RWPE1 (cell line): ENCODE results near the gene MYO9B.

Experiments
- CTCF ChIA-PET: fragments of 350-600 bp; sonication (Branson Sonifier 250); formaldehyde crosslinking; extraction: SDS; loops from one replicate; lab custom pipeline; 2021; lab: Yijun Ruan, JAX
- POLR2A ChIA-PET: fragments of 400-600 bp; formaldehyde crosslinking; extraction: SDS; loops from one replicate; lab custom pipeline; 2020; ENCODE audit warnings: antibody characterized with exemption; ENCODE audit not compliant: low non-redundant PET; lab: Yijun Ruan, JAX
- DNase-seq: peaks from one replicate; pipeline ENCODE4 v3.0.0; 2012; ENCODE audit warnings: low spot score
- H3K27ac ChIP-seq: fragments of 450-650 bp; 2 replicates; pipeline ENCODE4 v1.5.1; 2017
- CTCF ChIP-seq: fragments of 450-650 bp; conservative IDR thresholded peaks from 2 replicates; pipeline ENCODE4 v1.5.1; 2017; ENCODE audit warnings: low read depth, mild to moderate bottlenecking

Gene MYO9B

DNA sequence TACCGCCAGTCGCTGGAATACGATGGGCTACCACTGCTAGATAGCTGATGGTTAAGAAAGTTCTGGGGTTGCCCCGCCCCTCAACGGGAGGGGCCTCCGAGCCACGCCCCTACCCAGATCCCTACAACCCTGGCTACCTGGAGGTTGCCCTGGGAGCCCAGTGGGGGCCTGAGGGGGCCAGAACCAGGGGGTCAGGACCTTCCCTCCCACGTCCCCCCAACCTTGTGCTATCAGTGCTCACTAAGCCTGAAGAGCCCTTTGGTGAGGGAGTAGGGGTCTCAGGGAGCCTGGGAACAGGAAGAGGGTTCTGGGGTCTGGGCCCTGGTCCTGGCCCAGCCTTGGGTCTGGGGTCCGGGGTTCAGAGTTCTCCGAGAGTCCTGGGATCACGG, 159.3 kb downstream of the MYO9B start:
- CTCF ChIA-PET = interaction anchor here (1.0 to 2.1 kb wide), 3 partner anchors 8 to 155 kb away, joined by 4 to 12 read pairs (median 4); no protein-coding TSS in a partner anchor
- peak; percentile 77 for DNase-seq

GRCh38 chr19:17235300-17235970, 159.9 kb downstream of the MYO9B start:
- peak; percentile 34 for DNase-seq
- peak; percentile 76 for TF ChIP-seq CTCF
- peak overlapping the region; percentile 94 for H3K27ac ChIP-seq
- ChIA-PET POLR2A (interaction anchor here (0.9 to 1.2 kb wide), 2 partner anchors 9 kb away, joined by 3 to 4 read pairs; partner anchors contain the start of gene OCEL1), CTCF (interaction anchor here (0.6 to 2.1 kb wide), 4 partner anchors 9 to 156 kb away, joined by 4 to 12 read pairs (median 4); partner anchors contain the start of gene BABAM1)

More for the DNA sequence above, 159.3 kb downstream of the MYO9B start:
- H3K27ac ChIP-seq = peak overlapping the region; percentile 94
- POLR2A ChIA-PET = interaction anchor here (1.2 kb wide), 1 partner anchor 9 kb away, joined by 4 read pairs; the partner anchor contains the start of gene OCEL1
- no peak for TF ChIP-seq CTCF

- TF ChIP-seq CTCF = no peak
- ChIA-PET POLR2A (interaction anchor here (0.9 to 1.2 kb wide), 2 partner anchors 8 to 10 kb away, joined by 3 to 4 read pairs; partner anchors contain the start of gene OCEL1), CTCF (interaction anchor here (0.6 to 2.1 kb wide), 6 partner anchors 9 to 157 kb away, joined by 4 to 12 read pairs (median 4); partner anchors contain the start of gene BABAM1)
- peak; percentile 51 for DNase-seq
- peak overlapping the region; percentile 94 for H3K27ac ChIP-seq
Measured at GRCh38 chr19:17235971-17236777, 160.6 kb downstream of the MYO9B start.

GRCh38 chr19:17236811-17237543, 161.4 kb downstream of the MYO9B start:
- DNase-seq = no peak
- CTCF ChIA-PET = interaction anchor here (0.6 to 0.9 kb wide), 2 partner anchors 46 to 151 kb away, joined by 4 read pairs; no protein-coding TSS in a partner anchor
- TF ChIP-seq CTCF = no peak
- POLR2A ChIA-PET = no interaction called here
- peak overlapping the region; percentile 94 for H3K27ac ChIP-seq

- no peak for TF ChIP-seq CTCF
- CTCF ChIA-PET = no interaction called here
- peak overlapping the region; percentile 94 for H3K27ac ChIP-seq
- no peak for DNase-seq
- POLR2A ChIA-PET = interaction anchor here (0.6 kb wide), 1 partner anchor 34 kb away, joined by 5 read pairs; no protein-coding TSS in a partner anchor
Measured at GRCh38 chr19:17237747-17238706, 162.4 kb downstream of the MYO9B start.
